Measurements from ENCODE around the gene CYRIA.

CYRIA gene

DNA sequence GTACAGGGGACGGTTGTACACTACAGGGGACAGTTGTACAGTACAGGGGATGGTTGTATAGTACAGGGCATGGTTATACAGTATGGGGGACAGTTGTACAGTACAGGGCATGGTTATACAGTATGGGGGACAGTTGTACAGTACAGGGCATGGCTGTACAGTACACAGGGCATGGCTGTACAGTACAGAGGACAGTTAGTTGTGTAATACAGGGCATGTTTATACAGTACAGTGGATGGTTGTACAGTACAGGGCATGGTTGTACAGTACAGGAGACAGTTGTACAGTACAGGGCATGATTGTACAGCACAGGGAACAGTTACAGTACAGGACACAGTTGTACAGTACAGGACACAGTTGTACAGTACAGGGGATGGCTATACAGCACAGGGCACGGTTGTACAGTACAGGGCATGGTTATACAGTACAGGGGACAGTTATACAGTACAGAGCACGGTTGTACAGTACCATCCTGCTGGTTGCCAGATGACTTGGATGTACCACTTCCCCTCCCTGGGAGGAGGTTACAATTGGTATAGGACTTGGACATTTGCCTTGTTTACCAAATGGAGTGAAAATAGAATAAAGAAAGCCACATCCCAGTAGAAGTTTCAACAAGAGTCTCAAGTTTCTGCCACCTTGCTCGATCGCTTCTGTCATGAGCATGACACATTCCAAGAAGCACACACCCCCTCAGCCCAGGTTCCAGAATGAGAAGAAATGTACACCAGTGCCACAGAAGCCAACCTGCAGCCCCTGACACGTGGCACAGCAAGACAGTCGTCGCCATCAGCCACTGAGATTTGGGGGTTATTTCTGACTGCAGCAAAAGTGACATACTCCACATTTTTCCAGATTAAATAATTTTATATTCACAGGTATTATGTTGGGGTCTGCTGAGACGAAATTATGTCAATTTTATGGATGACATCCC lies 16.0 kb downstream of the CYRIA start:
- no peak for DNase-seq

DNA sequence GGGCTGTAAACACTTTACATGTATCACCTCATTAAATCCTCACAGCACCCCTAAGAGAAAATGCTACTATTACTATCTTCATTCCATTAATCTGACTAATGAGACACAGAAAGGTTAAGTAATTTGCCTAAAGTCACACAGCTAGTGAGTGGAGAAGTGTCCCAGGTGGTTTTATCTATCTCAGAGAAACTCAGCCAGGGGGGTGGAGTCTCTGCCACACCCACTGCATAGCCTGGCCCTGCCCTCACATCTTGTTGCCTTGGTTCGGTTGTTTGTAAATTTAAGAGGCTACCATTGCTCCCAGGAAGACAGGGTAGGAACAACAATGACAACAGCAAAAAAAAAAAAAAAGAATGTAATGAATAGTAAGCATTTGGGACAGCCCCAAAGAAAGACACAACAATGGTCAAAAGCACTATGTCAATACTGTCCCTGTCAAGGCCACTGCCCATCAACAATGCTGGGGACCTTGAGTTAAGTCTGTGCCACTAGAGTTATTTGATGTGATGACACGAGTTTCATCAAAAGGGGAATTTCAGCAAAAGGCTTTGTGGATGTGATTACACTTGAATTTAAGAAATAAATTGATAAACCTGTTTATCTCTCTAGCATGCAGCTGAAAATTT lies 17.5 kb downstream of the CYRIA start:
- DNase-seq = no peak

DNA sequence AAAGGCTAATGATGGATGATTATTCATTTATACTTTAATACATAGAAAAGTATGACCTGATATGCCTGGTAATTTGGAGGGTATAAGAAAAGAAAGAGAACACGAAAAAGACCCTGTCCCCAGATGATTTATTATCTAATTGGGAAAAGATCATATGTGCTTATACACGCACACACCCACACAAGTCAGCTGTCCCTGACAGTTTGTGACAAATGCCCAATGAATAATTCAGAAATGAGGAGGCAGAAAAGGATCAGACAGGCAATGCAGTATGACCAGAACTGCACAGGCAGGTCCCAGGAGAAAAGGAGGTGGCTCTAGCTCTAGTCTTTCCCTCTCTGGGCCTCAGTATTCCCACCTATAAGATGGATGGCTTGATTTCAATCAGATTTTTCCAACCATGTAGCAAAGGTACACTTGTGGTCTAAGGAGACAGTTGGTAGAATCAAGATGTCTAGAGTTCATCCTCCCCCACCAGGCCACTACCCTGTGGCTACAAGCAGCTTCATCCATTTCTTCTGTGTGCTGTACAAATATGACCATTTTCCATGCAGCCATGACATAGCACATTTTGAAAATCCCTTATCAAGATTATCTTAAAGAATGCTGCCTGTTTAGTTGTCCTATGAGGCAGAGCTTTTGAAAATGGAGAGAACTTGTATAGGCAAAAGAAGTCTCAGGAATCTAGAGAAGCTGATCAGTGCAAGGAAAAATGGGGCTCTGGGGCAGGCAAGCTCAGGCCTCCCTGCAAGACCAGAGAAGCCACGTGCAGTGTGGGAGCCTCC lies 19.7 kb downstream of the CYRIA start:
- no peak for DNase-seq

DNA sequence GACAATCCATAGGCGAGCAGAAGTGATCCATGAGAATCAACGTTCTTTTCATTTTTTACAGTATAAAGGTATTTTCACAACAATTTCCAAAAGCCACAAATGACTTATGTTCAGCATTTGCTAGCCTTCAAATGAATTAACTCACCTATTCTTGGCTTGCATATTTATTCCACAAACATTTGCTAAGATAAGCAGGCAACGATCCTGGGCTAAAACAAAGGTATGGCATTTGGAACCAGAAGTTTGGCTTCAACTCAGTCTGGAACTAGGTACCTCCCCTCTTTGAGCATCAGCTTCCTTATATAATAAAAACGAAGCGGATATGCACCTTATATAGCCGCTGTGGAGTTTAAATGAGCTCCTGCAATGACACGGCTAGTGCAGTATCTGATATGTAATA lies 20.5 kb downstream of the CYRIA start:
- no peak for DNase-seq

DNA sequence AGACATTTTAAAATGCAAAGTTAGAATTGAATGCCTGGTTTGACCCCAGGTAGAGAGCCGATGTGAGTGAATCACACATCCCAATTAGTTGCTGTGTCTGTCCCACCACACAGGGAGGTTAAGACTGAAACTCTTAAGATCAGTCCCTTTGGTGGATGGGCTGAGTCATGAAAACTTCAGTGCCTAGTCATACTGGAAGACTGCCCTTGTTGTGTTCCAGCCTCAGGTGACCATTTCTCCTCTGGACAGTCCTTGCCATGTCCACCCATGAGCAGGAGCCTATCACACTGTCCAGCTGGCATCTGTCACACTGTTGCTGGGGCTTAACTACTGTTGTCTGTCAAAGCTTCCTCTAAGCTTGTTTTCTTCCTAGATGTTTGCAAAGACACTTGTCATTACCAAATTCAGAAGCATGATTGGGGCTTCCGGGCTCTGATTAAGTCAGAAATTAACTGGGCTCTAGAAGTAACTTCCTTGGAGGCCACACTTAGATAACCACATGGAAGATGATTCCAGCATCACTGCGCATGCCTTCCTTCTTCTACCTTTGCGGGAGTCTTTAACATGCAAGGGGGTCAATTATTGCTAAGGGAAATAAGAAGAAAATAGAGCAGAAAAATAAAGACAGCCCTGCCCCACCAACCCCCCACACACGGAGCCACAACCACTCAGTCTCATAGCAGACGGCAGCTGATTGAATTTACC lies 21.3 kb downstream of the CYRIA start:
- DNase-seq = no peak

DNA sequence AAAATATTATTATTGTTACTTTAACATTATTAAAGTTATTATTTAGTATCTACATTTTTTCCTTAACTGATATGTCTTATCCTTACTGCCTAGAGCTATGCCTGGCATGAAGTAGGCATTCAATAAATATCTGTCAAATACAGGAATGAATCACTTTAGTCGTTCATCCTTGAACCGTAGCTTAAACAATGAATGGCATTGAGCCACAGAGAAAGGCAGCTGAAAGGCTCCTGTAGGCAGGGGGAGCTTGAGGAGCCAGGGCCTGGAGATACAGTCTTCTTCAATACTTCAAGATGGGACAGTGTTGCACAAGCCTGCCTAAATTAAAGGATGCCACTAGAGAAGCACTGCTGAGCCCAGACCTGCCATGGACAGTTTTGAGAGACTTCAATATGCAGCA lies 22.5 kb downstream of the CYRIA start:
- no peak for DNase-seq

DNA sequence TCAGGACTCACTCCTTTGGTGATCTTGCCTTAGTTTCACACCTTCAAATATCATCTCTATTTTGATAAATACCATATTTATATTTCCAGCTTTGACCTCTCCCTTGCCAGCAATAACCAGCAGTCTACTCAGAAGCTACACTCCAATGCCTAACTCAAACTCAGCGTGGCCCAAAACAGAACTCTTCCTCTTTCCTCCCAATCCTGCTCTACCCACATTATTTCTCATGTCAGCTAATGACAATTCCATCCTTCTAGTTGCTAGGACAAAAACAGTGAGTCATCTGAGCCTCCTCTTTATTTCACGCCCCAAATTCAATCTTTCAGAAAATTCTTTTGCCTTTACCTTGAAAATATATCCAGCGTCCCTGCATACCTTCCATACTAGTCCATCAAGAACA lies 23.5 kb downstream of the CYRIA start:
- DNase-seq = no peak

DNA sequence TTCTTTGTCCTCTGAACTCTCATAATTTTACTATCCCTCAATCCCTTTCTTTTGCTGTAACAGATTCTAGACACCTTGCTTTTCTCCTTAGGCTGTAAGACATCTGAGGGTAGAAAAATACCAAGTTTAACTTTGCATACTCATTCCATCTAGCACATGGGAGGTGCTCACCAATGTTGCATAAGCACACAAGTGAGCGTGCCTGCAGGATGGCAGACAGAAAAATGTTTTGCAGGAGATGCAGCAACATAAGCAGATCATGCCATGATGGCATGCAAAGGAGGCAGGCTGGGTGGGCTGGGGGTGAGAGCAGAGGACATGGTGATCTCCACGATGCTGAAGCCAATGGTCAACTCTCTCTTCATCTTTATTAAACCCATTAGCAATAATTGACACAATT lies 24.1 kb downstream of the CYRIA start:
- no peak for DNase-seq

DNA sequence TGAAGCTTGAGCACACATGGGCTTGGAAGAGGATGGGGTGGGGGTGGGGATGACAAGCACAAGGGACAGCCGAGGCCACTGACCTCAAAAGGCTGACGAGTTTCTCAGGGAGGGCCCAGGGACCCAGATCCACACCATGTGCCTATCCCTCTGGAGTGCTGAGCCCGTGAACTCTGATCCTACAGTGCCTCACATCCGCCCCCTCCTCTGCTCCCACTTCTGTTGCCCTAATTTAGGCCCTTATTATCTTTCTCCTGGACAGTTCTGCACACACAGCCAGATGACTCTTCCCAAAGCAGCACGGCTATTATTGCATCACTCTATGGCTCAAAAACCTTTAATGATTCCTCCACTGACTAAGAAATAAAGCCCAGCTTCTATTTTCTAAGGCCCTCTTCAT lies 24.8 kb downstream of the CYRIA start:
- no peak for DNase-seq

DNA sequence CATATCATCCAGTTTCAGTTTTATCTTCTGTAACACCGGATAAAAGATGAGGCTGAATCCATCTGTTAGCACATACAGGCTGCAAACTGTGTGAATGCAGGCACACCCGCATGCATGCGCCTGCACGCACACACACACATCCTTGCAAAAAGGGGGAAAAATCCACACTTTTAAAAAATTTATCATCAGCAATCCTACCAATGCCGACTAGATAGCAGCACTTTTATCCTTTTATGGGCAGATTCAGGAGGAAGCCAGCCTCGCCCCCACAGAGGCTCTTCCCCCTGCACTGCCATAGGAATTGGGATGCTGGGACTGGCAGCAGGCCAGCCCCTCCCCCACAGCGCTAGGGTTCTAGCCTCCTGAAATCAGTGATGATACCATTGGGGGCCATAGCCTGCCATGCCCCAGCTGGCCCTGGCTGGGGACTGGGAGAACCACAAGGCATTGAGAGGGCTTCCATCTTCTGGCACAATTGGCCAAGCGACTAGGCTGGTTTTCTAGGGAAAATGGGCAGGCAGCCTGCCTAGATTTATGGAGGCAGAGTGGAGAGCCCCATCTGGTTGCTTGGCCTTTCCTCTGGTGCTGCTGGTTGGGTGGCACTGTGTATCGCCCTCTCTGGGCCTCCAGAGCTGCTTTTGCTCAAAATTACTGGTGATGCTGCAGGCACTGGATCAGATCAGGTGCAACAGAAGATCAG lies 25.5 kb downstream of the CYRIA start:
- no peak for DNase-seq

DNA sequence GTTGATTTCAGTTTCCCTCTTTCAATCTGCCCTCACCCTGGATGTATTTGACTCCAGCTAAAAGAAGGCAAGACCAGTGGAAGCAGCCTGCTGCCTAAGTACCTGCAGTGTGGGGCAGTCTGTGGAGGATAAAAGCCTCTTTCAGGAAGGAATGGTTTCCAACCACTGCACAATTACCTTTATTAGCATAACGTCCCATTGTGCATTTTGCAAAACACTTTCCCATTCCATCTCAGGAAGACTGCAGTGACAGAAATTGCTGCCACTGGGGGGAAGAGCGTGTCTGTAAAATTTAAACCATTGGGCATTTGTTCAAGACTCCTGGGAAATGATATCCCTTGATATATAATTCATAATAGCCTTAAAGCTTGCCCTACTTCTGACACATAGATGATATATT lies 26.2 kb downstream of the CYRIA start:
- no peak for DNase-seq

DNA sequence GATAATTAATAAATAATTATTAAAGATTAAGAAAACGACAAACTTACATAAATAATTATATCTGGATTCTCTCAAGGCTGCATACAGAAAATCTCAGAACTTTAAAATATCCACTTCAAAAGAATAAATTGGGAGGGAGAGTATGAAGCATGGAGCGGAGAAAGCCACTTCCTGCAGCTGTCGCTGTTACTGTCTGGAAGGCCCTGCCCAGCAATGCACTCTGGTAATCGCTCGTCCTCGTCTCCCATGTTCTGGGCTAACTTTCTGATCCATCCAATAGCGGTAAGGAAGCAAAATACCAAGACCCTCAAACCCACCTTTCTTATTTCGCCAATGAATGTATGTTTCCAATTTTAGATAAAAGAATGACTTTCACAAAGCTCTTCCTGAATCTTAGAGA lies 26.7 kb downstream of the CYRIA start:
- peak; percentile 14 for DNase-seq

DNA sequence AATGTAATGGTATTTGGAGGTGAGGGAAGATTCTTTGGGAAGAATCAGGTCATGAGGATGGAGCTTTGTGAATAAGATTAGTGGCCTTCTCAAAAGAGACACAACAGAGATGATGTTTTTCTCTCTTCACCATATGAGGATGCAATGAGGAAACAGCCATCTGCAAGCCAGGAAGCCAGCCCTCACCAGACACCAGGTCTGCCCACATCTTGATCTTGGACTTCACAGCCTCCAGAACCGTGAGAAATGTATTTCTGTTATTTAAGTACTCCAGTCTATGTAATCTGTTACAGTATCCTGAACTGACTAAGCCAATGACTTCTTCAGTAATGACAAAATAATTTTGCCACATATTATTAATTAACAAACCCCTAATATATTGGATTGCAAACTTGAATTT lies 28.3 kb downstream of the CYRIA start:
- no peak for DNase-seq

DNA sequence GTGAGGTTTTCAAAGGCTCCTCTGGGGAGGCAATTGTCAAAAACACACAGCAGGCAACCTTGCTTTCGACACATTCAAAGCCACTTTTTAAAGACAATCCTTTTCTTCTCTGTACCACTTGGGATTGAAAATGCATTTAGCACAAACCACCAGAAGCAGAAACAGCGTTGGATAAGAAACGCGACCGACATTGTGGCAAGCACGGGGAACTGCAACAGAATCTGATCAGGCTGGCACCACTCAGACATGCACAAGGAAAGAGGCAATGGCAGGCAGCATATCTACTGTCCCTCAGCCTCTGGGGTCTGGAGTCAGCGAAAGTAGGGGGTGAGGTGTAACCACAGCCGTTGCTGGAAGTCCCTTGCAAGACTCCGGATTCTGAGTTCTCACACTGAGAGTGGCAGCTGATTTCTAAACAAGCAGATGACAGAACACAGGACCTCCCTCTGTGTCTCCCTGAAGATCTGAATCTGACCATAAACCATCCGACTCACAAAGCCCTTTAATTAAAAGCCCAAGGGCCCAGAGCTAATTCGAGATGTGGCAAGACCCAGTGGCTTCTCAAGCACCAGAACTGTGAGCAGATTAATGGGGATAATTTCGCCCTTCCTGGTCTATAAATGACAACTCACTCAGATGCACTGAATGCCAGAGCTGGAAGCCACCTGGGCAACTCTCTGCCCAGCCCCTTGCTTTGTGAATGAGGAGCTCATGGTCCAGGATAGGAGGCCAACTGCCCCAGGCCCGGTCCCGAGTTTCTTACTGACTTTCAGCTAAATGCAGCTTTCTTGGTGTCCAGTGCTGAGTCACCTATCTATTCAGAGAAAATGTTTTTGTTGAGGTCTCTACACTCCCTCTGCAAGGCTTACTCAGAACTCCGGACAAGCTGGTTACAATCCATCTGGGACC lies 29.6 kb downstream of the CYRIA start:
- no peak for DNase-seq

DNA sequence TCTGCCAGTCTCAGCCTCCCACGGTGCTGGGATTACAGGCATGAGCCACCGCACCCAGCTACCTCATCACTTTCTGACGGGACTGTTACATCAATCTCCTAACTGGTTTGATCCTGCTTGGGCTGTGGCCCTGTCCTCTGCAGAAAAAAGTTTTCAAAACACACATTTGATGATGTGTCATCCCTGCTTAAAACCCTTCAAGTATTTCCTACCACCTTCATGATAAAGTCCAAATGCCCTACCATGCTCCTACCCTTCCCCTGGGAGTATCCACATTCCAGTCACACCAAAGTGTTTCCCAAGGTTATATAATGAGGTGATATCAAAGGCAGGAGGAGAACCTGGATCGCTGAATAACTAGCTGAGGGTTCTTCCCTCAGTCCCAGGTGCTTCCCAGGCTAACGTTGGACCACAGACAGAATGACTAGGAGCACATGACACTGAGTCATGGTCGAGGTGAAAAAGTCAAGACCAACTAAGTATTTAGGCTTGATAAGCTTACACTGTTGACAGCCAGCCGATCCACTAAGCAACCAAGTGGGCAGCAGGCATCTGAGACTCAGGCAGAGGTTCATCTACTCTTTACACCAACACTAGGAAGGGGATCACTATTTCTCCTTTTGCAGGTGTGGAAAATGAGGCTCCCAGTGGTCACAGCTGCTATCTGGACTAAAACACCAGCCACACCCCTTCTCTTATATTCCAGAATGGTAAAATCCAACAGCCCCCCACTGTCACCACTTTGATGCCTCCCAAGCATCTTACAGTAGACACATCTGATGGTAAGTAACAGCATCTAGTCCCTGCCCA lies 31.8 kb downstream of the CYRIA start:
- DNase-seq = no peak

DNA sequence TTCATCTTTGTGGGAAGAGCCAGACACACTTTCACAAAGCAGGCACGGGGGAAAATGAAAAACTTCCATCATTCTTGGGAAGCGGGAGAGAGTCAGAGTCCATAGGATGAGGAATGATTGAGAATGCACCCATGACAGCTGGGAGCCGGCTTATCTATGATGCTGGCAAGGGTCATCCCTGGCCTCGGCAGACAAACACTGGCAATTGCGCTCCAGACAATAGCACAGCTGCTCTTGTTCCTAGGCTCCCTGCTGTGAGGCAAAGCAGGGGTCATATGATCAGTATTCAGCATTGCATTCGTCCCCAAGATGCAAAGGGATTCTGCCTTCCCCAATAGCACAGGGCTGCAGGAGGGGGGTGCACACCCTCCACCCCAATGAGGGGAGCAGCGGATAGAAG lies 33.0 kb downstream of the CYRIA start:
- no peak for DNase-seq

DNA sequence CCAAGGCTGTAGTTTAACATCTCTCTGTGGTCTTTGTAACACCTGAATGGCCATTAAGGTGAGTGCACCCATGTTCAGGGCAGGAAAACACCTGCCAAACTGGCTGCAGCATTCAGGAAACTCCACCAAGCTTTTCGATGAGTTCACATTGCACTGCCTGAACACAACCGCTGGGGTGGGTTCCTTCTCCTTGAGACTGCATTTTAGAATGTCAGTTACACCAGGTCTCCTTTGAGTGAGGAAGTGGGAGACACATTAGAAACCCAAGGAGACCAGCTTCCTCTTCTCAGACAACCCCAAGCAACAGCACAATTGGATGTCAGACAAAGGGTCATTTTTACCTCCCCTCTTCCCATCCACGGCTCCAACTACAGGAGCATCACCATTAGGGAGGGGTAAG lies 35.2 kb downstream of the CYRIA start:
- DNase-seq = no peak

DNA sequence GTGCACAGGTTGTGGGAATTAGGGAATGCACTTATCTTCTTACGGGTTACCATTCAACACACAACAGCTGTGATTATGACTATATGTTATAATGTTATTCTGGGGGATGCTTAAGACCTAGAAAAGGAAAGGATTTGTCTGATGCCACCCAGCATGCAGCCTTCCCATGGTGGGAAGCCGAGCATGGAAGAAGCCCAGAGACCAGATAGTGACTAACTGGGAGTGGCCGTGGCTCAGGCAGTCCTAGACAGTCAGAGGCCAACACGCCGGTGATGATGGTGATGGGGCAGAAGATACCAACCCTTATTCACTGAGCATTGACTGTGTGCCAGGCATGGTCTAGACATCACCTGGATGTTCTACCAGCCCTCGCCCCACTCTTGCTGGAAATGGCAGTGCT lies 35.9 kb downstream of the CYRIA start:
- no peak for DNase-seq

DNA sequence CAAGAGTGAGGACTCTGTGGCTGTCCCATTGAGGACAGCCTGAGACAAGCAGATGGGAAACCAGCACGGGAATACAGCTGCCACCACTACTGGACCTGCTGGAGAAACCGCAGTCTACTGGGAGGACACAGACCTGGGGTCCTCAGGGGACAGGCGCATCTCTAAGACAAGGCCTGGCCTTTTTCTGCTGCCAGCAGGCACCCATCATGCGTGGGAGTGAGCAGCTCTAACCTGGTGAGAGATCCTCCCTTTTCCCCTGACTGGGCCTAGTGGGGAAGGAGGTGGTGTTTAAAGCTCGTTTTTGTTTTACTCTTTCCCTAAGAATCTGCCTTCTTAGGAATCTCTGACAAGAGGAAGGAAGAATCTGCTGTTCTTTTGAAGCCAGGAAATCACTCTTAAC lies 36.6 kb downstream of the CYRIA start:
- no peak for DNase-seq

DNA sequence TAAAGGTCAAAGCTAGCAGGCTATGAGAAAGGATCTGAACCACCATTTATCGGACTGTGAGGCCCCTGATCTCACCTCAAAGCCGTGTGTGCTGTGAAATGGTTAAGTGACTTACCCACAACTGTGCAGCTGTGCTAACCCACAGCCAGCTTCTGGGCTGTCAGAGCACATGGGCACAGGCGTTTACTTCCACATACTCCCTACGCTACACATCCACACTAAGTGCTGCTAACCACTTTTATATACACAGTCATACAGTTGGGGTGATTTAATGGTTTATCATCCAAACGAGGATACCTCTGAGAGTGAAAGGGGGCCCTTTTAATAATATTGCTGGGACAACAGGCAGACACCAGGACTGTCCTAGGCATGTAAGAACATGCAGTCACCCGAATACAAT lies 37.3 kb downstream of the CYRIA start:
- DNase-seq = no peak
